CD14-positive monocyte (primary cell): ENCODE measurements around the gene PSMC1. TPM values are rescaled to one million over a fixed set of nuclear protein-coding genes. Genes with fewer than 3 reads are reported as not detected.

Experiments used
- DNase-seq, 3 donors: peaks; one replicate each; pipeline ENCODE4 v3.0.0-alpha.2; 2011 to 2022
- H2AFZ ChIP-seq: 2 replicates; pipeline ENCODE4 v1.6.0; 2012; ENCODE audit warnings: mild to moderate bottlenecking, low read depth, low read length, inconsistent platforms; ENCODE audit not compliant: insufficient read depth, poor library complexity, severe bottlenecking
- H3K27ac ChIP-seq, 2 donors: 1 replicate in 1 of 2; 2 replicates in 1 of 2; pipeline ENCODE4 v1.5.1; 2012 to 2013; ENCODE audit warnings: low read length in 2 of 2, control low read depth in 1 of 2, inconsistent platforms in 1 of 2, low read depth in 1 of 2, mild to moderate bottlenecking in 1 of 2
- H3K27me3 ChIP-seq, 2 donors: one replicate each; pipeline versions ENCODE4 v1.6.0 to v1.6.1; 2011 to 2013; ENCODE audit warnings: low read length in 2 of 2; ENCODE audit not compliant: control insufficient read depth in 2 of 2, insufficient read depth in 2 of 2
- H3K36me3 ChIP-seq, 2 donors: replicated peaks in 1 of 2; 1 replicate in 1 of 2; 2 replicates in 1 of 2; pipeline versions ENCODE4 v1.5.1 to v1.6.1; 2012 to 2013; ENCODE audit warnings: low read length in 2 of 2, control low read depth in 1 of 2, inconsistent platforms in 1 of 2, mild to moderate bottlenecking in 1 of 2; ENCODE audit not compliant: insufficient read depth in 2 of 2, control insufficient read depth in 1 of 2
- H3K4me1 ChIP-seq, 2 donors: 1 replicate in 1 of 2; 2 replicates in 1 of 2; pipeline versions ENCODE4 v1.5.1 to v1.6.1; 2012 to 2013; ENCODE audit warnings: low read length in 2 of 2, control low read depth in 1 of 2, inconsistent platforms in 1 of 2, mild to moderate bottlenecking in 1 of 2, moderate library complexity in 1 of 2; ENCODE audit not compliant: insufficient read depth in 2 of 2, control insufficient read depth in 1 of 2
- H3K4me2 ChIP-seq: replicated peaks from 2 replicates; pipeline ENCODE3; 2012; ENCODE audit warnings: low read length, moderate library complexity, mild to moderate bottlenecking; ENCODE audit not compliant: poor library complexity, severe bottlenecking; ENCODE audit errors: extremely low read depth
- H3K4me3 ChIP-seq, 3 experiments: fragments of 200-600 bp in 1 of 3; sonication (generic) in 1 of 3; replicated peaks in 1 of 3; 1 replicate in 2 of 3; 2 replicates in 1 of 3; pipeline ENCODE4 v1.5.1; 2011 to 2013; ENCODE audit warnings: low read length in 3 of 3, mild to moderate bottlenecking in 3 of 3, control low read depth in 2 of 3, low read depth in 2 of 3, inconsistent platforms in 1 of 3, moderate library complexity in 1 of 3
- H3K79me2 ChIP-seq: 2 replicates; pipeline ENCODE4 v1.6.0; 2012; ENCODE audit warnings: mild to moderate bottlenecking, control low read depth, inconsistent platforms, low read length, moderate library complexity; ENCODE audit not compliant: insufficient read depth
- H3K9ac ChIP-seq: 2 replicates; pipeline ENCODE4 v1.6.0; 2017; ENCODE audit warnings: low read length, mild to moderate bottlenecking; ENCODE audit not compliant: insufficient read depth, poor library complexity, severe bottlenecking
- H3K9me3 ChIP-seq, 2 donors: replicated peaks in 1 of 2; 1 replicate in 1 of 2; 2 replicates in 1 of 2; pipeline versions ENCODE4 v1.5.1 to v1.6.1; 2012 to 2013; ENCODE audit warnings: low read length in 2 of 2, control low read depth in 1 of 2; ENCODE audit not compliant: control insufficient read depth in 1 of 2, insufficient read depth in 1 of 2
- H4K20me1 ChIP-seq: 2 replicates; pipeline ENCODE4 v1.6.0; 2012; ENCODE audit warnings: mild to moderate bottlenecking, low read length, control low read depth, moderate library complexity; ENCODE audit not compliant: insufficient read depth
- H3K27ac Mint-ChIP-seq, 7 donors: one replicate each; pipeline ENCODE4 v1.8.0; 2020; ENCODE audit warnings: mild to moderate bottlenecking in 7 of 7, mixed read lengths in 7 of 7, moderate library complexity in 6 of 7, inconsistent platforms in 2 of 7
- H3K27me3 Mint-ChIP-seq, 3 donors: one replicate each; pipeline ENCODE4 v1.8.0; 2021 to 2022; ENCODE audit warnings: low read depth in 3 of 3, mild to moderate bottlenecking in 3 of 3, mixed read lengths in 3 of 3, moderate library complexity in 3 of 3, inconsistent platforms in 1 of 3
- H3K36me3 Mint-ChIP-seq, 2 donors: one replicate each; pipeline ENCODE4 v1.8.0; 2020; ENCODE audit warnings: mixed read lengths in 2 of 2, inconsistent platforms in 1 of 2, mild to moderate bottlenecking in 1 of 2
- H3K4me1 Mint-ChIP-seq: one replicate; pipeline ENCODE4 v1.8.0; 2020; ENCODE audit warnings: mild to moderate bottlenecking, mixed read lengths
- H3K4me3 Mint-ChIP-seq, 2 donors: one replicate each; pipeline ENCODE4 v1.8.0; 2020; ENCODE audit warnings: mild to moderate bottlenecking in 2 of 2, mixed read lengths in 2 of 2, moderate library complexity in 1 of 2
- H3K9me3 Mint-ChIP-seq, 7 donors: one replicate each; pipeline ENCODE4 v1.8.0; 2020 to 2022; ENCODE audit warnings: mixed read lengths in 7 of 7, mild to moderate bottlenecking in 6 of 7, moderate library complexity in 6 of 7, inconsistent platforms in 2 of 7
- WGBS: methylation state at CpG from one replicate; pipeline ENCODE4 v1.1.5; 2013; ENCODE audit warnings: missing lambda C conversion rate; ENCODE audit not compliant: insufficient coverage; 5-methylcytosine and 5-hydroxymethylcytosine counted together
- intact Hi-C, 2 donors: fragments of 100-400 bp; cut with micrococcal nuclease; formaldehyde crosslinking; loops; one replicate each; pipeline versions ENCODE4 v1.15.0 to v1.15.1; 2023
- polyA plus RNA-seq, 3 donors: library from polyadenylated mRNA; depleted of rRNA in 1 of 3; unstranded in 2 of 3; stranded (reverse) in 1 of 3; fragments of 300-500 nt in 2 of 3; fragments of >200 nt in 1 of 3; fragmentation: Illumina TruSeq in 2 of 3; gene quantifications; 1 replicate in 2 of 3; 2 replicates in 1 of 3; pipeline ENCODE4 v1.2.3, GENCODE V29; 2012 to 2021
- TF ChIP-seq, protein P1 (sequence below): fragments of 200-600 bp; IDR thresholded peaks from one replicate; pipeline ENCODE4 v1.8.0; 2022; ENCODE audit warnings: antibody characterized with exemption, mild to moderate bottlenecking

The PSMC1 gene
- polyA plus RNA-seq, 3 donors, result 53.4 to 158 (median 128) TPM

DNA sequence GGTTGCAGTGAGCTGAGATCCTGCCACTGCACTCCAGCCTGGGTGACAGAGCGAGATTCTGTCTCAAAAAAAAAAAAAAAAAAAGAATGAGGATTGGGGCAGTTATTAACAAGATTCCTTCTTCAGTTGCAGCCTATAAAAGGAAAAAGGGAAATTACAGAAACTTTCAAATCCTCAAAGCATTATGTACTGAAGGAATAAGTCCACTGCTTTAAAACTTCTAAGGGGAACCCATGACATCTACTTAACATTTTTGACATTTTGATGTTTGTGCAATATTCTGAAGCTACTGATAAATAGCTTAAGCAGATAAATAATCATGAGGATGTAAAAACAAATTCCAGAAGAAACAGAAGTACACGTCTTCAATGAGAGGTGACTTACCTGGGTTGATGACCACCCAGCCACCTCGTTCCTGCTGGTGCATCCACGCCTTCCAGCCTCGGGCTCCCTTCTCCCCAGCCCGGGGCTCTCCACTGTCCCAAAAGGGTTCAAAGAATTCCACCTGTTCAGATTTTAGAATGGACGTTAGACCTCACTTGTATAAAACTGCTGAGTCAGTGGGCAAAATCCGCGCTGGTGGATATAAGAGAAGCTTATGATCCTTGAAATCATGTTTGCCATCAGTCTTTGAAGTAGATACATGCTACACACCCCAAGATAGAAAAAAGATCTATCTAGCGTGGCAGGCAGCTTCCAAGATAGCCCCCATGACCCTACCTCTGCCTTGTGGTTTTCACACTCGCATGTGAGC, 41.7 kb downstream of the PSMC1 start:
- H3K36me3 Mint-ChIP-seq, result peaks cover 30% of the 10 kb centered on the region in 2 donors
- TF ChIP-seq, protein P1, sequence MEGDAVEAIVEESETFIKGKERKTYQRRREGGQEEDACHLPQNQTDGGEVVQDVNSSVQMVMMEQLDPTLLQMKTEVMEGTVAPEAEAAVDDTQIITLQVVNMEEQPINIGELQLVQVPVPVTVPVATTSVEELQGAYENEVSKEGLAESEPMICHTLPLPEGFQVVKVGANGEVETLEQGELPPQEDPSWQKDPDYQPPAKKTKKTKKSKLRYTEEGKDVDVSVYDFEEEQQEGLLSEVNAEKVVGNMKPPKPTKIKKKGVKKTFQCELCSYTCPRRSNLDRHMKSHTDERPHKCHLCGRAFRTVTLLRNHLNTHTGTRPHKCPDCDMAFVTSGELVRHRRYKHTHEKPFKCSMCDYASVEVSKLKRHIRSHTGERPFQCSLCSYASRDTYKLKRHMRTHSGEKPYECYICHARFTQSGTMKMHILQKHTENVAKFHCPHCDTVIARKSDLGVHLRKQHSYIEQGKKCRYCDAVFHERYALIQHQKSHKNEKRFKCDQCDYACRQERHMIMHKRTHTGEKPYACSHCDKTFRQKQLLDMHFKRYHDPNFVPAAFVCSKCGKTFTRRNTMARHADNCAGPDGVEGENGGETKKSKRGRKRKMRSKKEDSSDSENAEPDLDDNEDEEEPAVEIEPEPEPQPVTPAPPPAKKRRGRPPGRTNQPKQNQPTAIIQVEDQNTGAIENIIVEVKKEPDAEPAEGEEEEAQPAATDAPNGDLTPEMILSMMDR, result no peak
- H3K4me1 ChIP-seq, result peaks cover 72 to 78% of the 10 kb centered on the region in 2 donors
- H3K4me3 ChIP-seq, result peak overlapping the region in 1 of 3 experiments; percentile 15
- no peaks in the 10 kb centered on the region for H4K20me1 ChIP-seq
- H3K9ac ChIP-seq, result no peak overlapping the region
- 61% methylated on average over 4 of the region's 11 CpGs for WGBS
- peaks cover 15% of the 10 kb centered on the region for H3K79me2 ChIP-seq
- H2AFZ ChIP-seq, result no peak overlapping the region
- H3K27me3 Mint-ChIP-seq, result peaks cover 0 to 3% (median 0%) of the 10 kb centered on the region in 3 donors
- H3K9me3 Mint-ChIP-seq, result no peaks in the 10 kb centered on the region
- H3K4me2 ChIP-seq, result no peak overlapping the region
- H3K9me3 ChIP-seq, result no peaks in the 10 kb centered on the region
- no peak overlapping the region for H3K4me3 Mint-ChIP-seq
- no peaks in the 10 kb centered on the region for H3K27me3 ChIP-seq
- H3K4me1 Mint-ChIP-seq, result peaks cover 68% of the 10 kb centered on the region
- H3K27ac Mint-ChIP-seq, result peak overlapping the region; percentile 85 to 96 (median 91)
- no peak for DNase-seq
- intact Hi-C loops, result no loop called here
- peak overlapping the region; percentile 69 to 94 for H3K27ac ChIP-seq
- peaks cover 9 to 27% of the 10 kb centered on the region in 2 donors for H3K36me3 ChIP-seq

DNA sequence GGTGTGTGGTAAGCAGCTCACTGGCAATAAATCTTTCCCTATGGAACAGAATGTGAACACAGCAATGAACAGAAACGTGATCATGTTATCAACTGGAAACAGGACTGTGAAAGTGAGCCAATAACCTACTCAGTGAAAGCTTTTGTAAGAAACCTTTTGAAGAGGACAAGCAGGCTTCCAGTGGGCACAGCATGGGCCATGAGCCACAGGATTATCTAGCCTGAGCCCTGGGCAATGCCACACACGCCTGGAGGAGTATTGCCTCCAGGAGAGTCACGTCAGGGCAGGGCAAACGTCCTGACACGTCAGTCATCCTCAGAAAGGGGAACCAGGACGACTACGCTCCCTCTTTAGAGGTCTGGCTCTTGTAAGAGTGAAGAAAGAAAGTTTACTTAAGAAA, 43.1 kb downstream of the PSMC1 start:
- Histone ChIP-seq H3K4me3 (peak overlapping the region in 1 of 3 experiments; percentile 37), H2AFZ (no peak overlapping the region), H3K4me2 (peak overlapping the region; percentile 52), H3K27ac (peak overlapping the region; percentile 70 to 94), H3K36me3 (peaks cover 20 to 28% of the 10 kb centered on the region in 2 donors), H3K4me1 (peaks cover 65 to 70% of the 10 kb centered on the region in 2 donors), H3K9ac (no peak overlapping the region), H3K9me3 (no peaks in the 10 kb centered on the region), H3K79me2 (peaks cover 12% of the 10 kb centered on the region), H3K27me3 (no peaks in the 10 kb centered on the region), H4K20me1 (no peaks in the 10 kb centered on the region)
- peak overlapping the region; percentile 91 to 96 (median 94) for H3K27ac Mint-ChIP-seq
- WGBS, result 0% methylated on average over 2 of the region's 7 CpGs
- H3K36me3 Mint-ChIP-seq, result peaks cover 31 to 35% of the 10 kb centered on the region in 2 donors
- intact Hi-C loops, result no loop called here
- H3K27me3 Mint-ChIP-seq, result peaks cover 0 to 3% (median 0%) of the 10 kb centered on the region in 3 donors
- H3K4me1 Mint-ChIP-seq, result peaks cover 61% of the 10 kb centered on the region
- no peaks in the 10 kb centered on the region for H3K9me3 Mint-ChIP-seq
- H3K4me3 Mint-ChIP-seq, result no peak overlapping the region
- peak; percentile 89 to 95 (median 94) for DNase-seq
- TF ChIP-seq, protein P1, result no peak
